ENCODE data around the gene MTMR2. TPM values are rescaled to one million over a fixed set of nuclear protein-coding genes. Genes with fewer than 3 reads are reported as not detected.
"Not testable (repeated sequence)": the region's sequence is repeated elsewhere in the genome, so short reads cannot be mapped to it uniquely, and the experiment has no call there.

Gene MTMR2
- total RNA-seq, 1 donor from 2014 or later, result 18.8 TPM

DNA sequence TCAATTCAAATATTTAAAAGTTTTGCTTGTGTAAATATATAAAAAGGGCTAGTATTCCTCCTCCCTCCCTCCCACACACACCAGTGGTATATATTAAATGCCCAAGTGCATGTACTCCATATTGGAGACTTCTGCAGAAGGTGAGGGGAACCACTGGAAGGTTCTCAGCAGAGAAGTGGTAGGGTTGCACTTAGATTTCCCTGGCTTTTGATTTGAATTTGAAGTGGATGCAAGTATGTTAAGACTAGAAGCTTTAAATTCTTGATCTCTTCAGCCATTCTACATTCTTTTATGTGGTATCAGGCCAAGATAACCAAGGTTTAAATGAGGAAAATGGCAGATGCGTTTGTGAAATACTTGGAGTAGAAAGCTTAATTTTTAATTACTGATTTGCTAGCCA is 90.5 kb downstream of the MTMR2 start:
- Histone ChIP-seq H3K27ac (ENCODE audit: low read depth, low read length) (no peak overlapping the region), H3K4me3 (ENCODE audit: low read length in 3 of 3) (no peak overlapping the region), H3K27me3 (ENCODE audit: control insufficient read depth in 3 of 3, insufficient read depth in 3 of 3, low read length in 3 of 3) (no peaks in the 10 kb centered on the region), H3K4me1 (ENCODE audit: control insufficient read depth in 3 of 3, insufficient read depth in 3 of 3, low read length in 3 of 3) (peaks cover 0 to 5% (median 0%) of the 10 kb centered on the region in 3 donors), H3K36me3 (ENCODE audit: control insufficient read depth in 3 of 3, insufficient read depth in 3 of 3, low read length in 3 of 3) (peaks cover 10 to 51% (median 21%) of the 10 kb centered on the region in 3 donors), H3K9ac (ENCODE audit: low read depth in 1 of 3, low read length in 3 of 3) (no peak overlapping the region), H3K9me3 (ENCODE audit: control insufficient read depth in 3 of 3, low read length in 3 of 3) (no peaks in the 10 kb centered on the region)

DNA sequence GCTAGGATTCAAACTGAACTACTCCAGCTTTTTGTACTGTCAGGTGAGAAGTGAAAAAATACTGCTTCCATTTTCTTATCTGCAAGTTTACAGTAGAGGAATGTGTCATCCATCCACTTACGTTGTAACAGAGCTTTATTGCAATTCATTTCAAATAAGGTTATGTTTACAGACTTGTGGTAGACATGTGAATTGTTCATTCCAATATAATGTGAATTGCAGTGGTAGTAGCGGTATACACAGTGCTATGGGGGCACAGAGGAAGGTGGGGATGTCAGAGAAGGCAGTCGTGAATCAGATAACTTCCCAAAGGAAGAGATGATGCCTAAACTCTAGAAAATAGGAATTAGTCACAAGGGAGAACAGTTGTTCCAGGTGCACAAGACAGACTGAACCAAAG is 91.1 kb downstream of the MTMR2 start:
- Histone ChIP-seq H3K9ac (ENCODE audit: low read depth in 1 of 3, low read length in 3 of 3) (no peak overlapping the region), H3K27me3 (ENCODE audit: control insufficient read depth in 3 of 3, insufficient read depth in 3 of 3, low read length in 3 of 3) (no peaks in the 10 kb centered on the region), H3K9me3 (ENCODE audit: control insufficient read depth in 3 of 3, low read length in 3 of 3) (no peaks in the 10 kb centered on the region), H3K36me3 (ENCODE audit: control insufficient read depth in 3 of 3, insufficient read depth in 3 of 3, low read length in 3 of 3) (peaks cover 10 to 48% (median 24%) of the 10 kb centered on the region in 3 donors), H3K4me1 (ENCODE audit: control insufficient read depth in 3 of 3, insufficient read depth in 3 of 3, low read length in 3 of 3) (peaks cover 0 to 5% (median 0%) of the 10 kb centered on the region in 3 donors), H3K4me3 (ENCODE audit: low read length in 3 of 3) (no peak overlapping the region), H3K27ac (ENCODE audit: low read depth, low read length) (no peak overlapping the region)

DNA sequence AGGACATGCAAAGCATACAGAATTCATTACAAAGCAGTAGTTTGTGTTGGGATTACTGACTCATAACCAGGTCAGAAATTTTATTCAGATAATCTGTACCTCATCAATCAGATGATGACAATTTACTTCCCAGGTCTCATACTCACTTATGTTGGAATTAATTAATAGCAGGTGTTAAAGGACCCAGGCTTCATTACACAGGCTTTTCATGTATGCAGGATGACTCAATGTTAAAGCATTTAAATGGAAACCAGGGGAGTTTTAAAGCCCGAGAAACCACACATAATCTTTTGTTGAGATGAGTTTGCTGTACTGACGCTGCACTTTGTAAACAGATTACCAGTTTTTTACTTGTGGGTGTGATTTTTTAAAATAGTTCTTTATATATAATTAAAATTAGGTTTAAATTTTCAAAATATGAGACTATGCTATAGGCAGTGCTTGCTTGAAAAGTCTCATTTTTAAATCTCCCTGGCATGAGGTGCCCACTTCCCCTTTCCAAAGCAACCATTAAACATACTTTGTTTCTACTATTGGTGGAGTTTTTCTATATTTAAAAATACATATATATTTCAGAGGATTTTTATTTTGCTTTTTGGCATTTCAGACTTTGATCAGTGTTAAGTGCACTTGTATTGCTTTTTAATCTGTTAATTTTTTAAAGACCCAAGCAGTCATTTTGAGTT is 92.6 kb downstream of the MTMR2 start:
- Histone ChIP-seq H3K4me3 (ENCODE audit: low read length in 3 of 3) (no peak overlapping the region), H3K4me1 (ENCODE audit: control insufficient read depth in 3 of 3, insufficient read depth in 3 of 3, low read length in 3 of 3) (peaks cover 0 to 3% (median 0%) of the 10 kb centered on the region in 3 donors), H3K27me3 (ENCODE audit: control insufficient read depth in 3 of 3, insufficient read depth in 3 of 3, low read length in 3 of 3) (no peaks in the 10 kb centered on the region), H3K9ac (ENCODE audit: low read depth in 1 of 3, low read length in 3 of 3) (no peak overlapping the region), H3K27ac (ENCODE audit: low read depth, low read length) (no peak overlapping the region), H3K36me3 (ENCODE audit: control insufficient read depth in 3 of 3, insufficient read depth in 3 of 3, low read length in 3 of 3) (peaks cover 10 to 45% (median 24%) of the 10 kb centered on the region in 3 donors), H3K9me3 (ENCODE audit: control insufficient read depth in 3 of 3, low read length in 3 of 3) (no peaks in the 10 kb centered on the region)

DNA sequence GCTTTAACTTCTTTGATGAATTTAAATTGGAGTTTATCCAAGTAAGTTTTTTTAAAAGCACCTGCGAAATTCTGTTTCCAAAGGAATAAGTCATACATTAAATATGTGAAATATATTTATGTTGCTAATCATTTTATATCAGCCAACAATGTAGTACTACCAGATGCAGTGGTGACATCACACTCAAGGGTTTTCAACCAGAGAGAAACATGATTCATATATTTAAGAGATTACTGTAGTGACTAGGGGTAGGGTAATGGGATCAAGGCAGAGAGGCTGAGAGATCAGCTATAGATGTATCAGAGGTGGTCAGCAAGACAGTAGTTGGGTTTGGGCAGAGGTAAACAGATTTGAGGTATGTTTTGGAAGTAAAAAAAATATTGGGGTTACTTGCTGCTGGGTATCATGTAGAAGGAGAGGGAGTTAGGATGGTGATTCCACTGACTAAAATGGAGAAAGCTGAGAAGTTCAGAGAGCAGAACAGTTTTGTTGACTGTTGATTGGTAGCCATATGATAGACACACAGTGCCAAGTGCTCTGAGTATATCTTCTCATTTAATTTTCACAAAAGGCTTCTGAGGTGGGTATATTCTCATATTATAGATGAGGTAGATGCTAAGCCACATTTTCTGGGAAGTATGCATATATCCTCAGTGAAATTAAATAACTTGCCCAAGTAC is 94.2 kb downstream of the MTMR2 start:
- Histone ChIP-seq H3K4me1 (ENCODE audit: control insufficient read depth in 3 of 3, insufficient read depth in 3 of 3, low read length in 3 of 3) (no peaks in the 10 kb centered on the region), H3K36me3 (ENCODE audit: control insufficient read depth in 3 of 3, insufficient read depth in 3 of 3, low read length in 3 of 3) (peaks cover 8 to 37% (median 19%) of the 10 kb centered on the region in 3 donors)

GRCh38 chr11:95827696-95828095 is 96.2 kb downstream of the MTMR2 start:
- Histone ChIP-seq H3K4me1 (ENCODE audit: control insufficient read depth in 3 of 3, insufficient read depth in 3 of 3, low read length in 3 of 3) (no peaks in the 10 kb centered on the region), H3K27ac (ENCODE audit: low read depth, low read length) (no peak overlapping the region), H3K27me3 (ENCODE audit: control insufficient read depth in 3 of 3, insufficient read depth in 3 of 3, low read length in 3 of 3) (no peaks in the 10 kb centered on the region), H3K9me3 (ENCODE audit: control insufficient read depth in 3 of 3, low read length in 3 of 3) (no peaks in the 10 kb centered on the region), H3K4me3 (ENCODE audit: low read length in 3 of 3) (no peak overlapping the region), H3K36me3 (ENCODE audit: control insufficient read depth in 3 of 3, insufficient read depth in 3 of 3, low read length in 3 of 3) (peaks cover 3 to 24% (median 17%) of the 10 kb centered on the region in 3 donors), H3K9ac (ENCODE audit: low read depth in 1 of 3, low read length in 3 of 3) (no peak overlapping the region)

More for the DNA sequence above, 94.2 kb downstream of the MTMR2 start:
- H3K27me3 ChIP-seq (ENCODE audit: control insufficient read depth in 3 of 3, insufficient read depth in 3 of 3, low read length in 3 of 3), result no peaks in the 10 kb centered on the region
- H3K9ac ChIP-seq (ENCODE audit: low read depth in 1 of 3, low read length in 3 of 3), result no peak overlapping the region
- no peaks in the 10 kb centered on the region for H3K9me3 ChIP-seq (ENCODE audit: control insufficient read depth in 3 of 3, low read length in 3 of 3)
- no peak overlapping the region for H3K4me3 ChIP-seq (ENCODE audit: low read length in 3 of 3)
- no peak overlapping the region for H3K27ac ChIP-seq (ENCODE audit: low read depth, low read length)

DNA sequence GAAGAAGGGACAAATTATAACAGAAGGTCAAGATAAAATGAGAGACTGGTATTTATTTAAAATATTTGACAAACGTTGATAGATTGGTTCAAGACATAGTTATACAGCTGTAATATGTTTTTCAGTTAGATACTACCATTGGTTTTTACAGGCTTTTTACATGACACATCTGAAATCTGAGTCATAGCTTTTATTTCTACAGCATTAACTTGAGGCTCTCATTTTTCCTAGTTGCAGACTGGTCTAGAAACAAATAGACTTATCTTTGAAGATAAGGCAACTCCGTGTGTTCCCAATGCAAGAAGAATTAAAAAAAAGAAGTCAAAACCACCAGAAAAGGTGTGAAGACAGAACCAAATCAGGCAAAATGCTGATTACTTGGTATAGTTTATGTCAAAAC is 102.3 kb downstream of the MTMR2 start:
- H3K27ac ChIP-seq (ENCODE audit: low read depth, low read length), result no peak overlapping the region
- no peak overlapping the region for H3K9ac ChIP-seq (ENCODE audit: low read depth in 1 of 3, low read length in 3 of 3)
- H3K36me3 ChIP-seq (ENCODE audit: control insufficient read depth in 3 of 3, insufficient read depth in 3 of 3, low read length in 3 of 3), result peaks cover 0 to 20% (median 18%) of the 10 kb centered on the region in 3 donors
- no peaks in the 10 kb centered on the region for H3K9me3 ChIP-seq (ENCODE audit: control insufficient read depth in 3 of 3, low read length in 3 of 3)
- no peaks in the 10 kb centered on the region for H3K27me3 ChIP-seq (ENCODE audit: control insufficient read depth in 3 of 3, insufficient read depth in 3 of 3, low read length in 3 of 3)
- H3K4me1 ChIP-seq (ENCODE audit: control insufficient read depth in 3 of 3, insufficient read depth in 3 of 3, low read length in 3 of 3), result no peaks in the 10 kb centered on the region
- no peak overlapping the region for H3K4me3 ChIP-seq (ENCODE audit: low read length in 3 of 3)

- Histone ChIP-seq H3K9me3 (ENCODE audit: control insufficient read depth in 3 of 3, low read length in 3 of 3) (no peaks in the 10 kb centered on the region), H3K27ac (ENCODE audit: low read depth, low read length) (no peak overlapping the region), H3K36me3 (ENCODE audit: control insufficient read depth in 3 of 3, insufficient read depth in 3 of 3, low read length in 3 of 3) (peaks cover 0 to 11% (median 8%) of the 10 kb centered on the region in 3 donors), H3K9ac (ENCODE audit: low read depth in 1 of 3, low read length in 3 of 3) (no peak overlapping the region), H3K4me3 (ENCODE audit: low read length in 3 of 3) (no peak overlapping the region), H3K4me1 (ENCODE audit: control insufficient read depth in 3 of 3, insufficient read depth in 3 of 3, low read length in 3 of 3) (no peaks in the 10 kb centered on the region), H3K27me3 (ENCODE audit: control insufficient read depth in 3 of 3, insufficient read depth in 3 of 3, low read length in 3 of 3) (no peaks in the 10 kb centered on the region)
These were observed 107.9 kb downstream of the MTMR2 start for GRCh38 chr11:95816037-95816436.

DNA sequence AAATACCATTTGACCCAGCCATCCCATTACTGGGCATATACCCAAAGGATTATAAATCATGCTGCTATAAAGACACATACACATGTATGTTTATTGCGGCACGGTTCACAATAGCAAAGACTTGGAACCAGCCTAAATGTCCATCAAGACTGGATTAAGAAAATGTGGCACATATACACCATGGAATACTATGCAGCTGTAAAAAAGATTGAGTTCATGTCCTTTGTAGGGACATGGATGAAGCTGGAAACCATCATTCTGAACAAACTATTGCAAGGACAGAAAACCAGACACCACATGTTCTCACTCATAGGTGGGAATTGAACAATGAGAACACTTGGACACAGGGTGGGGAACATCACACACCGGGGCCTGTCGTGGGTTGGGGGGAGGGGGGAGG is 112.9 kb downstream of the MTMR2 start:
- H3K4me3 ChIP-seq (ENCODE audit: low read length in 3 of 3); H3K27me3 ChIP-seq (ENCODE audit: control insufficient read depth in 3 of 3, insufficient read depth in 3 of 3, low read length in 3 of 3); H3K9me3 ChIP-seq (ENCODE audit: control insufficient read depth in 3 of 3, low read length in 3 of 3); H3K36me3 ChIP-seq (ENCODE audit: control insufficient read depth in 3 of 3, insufficient read depth in 3 of 3, low read length in 3 of 3); H3K27ac ChIP-seq (ENCODE audit: low read depth, low read length); H3K9ac ChIP-seq (ENCODE audit: low read depth in 1 of 3, low read length in 3 of 3); H3K4me1 ChIP-seq (ENCODE audit: control insufficient read depth in 3 of 3, insufficient read depth in 3 of 3, low read length in 3 of 3): not testable (repeated sequence)

DNA sequence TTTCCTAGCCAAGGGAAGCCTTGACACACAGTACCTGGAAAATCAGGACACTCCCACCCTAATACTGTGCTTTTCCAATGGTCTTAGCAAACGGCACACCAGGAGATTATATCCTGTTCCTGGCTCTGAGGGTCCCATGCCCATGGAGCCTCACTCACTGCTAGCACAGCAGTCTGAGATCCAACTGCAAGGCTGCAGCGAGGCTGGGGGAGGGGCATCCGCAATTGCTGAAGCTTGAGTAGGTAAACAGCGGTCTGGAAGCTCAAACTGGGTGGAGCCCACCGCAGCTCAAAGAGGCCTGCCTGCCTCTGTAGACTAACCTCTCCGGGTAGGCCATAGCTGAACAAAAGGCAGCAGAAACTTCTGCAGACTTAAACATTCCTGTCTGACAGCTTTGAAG is 117.4 kb downstream of the MTMR2 start:
- H3K9me3 ChIP-seq (ENCODE audit: control insufficient read depth in 3 of 3, low read length in 3 of 3); H3K4me3 ChIP-seq (ENCODE audit: low read length in 3 of 3); H3K36me3 ChIP-seq (ENCODE audit: control insufficient read depth in 3 of 3, insufficient read depth in 3 of 3, low read length in 3 of 3); H3K9ac ChIP-seq (ENCODE audit: low read depth in 1 of 3, low read length in 3 of 3); H3K4me1 ChIP-seq (ENCODE audit: control insufficient read depth in 3 of 3, insufficient read depth in 3 of 3, low read length in 3 of 3); H3K27ac ChIP-seq (ENCODE audit: low read depth, low read length); H3K27me3 ChIP-seq (ENCODE audit: control insufficient read depth in 3 of 3, insufficient read depth in 3 of 3, low read length in 3 of 3): not testable (repeated sequence)

- H3K27ac ChIP-seq (ENCODE audit: low read depth, low read length), result no peak overlapping the region
- H3K9ac ChIP-seq (ENCODE audit: low read depth in 1 of 3, low read length in 3 of 3), result no peak overlapping the region
- no peaks in the 10 kb centered on the region for H3K4me1 ChIP-seq (ENCODE audit: control insufficient read depth in 3 of 3, insufficient read depth in 3 of 3, low read length in 3 of 3)
- no peak overlapping the region for H3K4me3 ChIP-seq (ENCODE audit: low read length in 3 of 3)
- peaks cover 0 to 8% (median 0%) of the 10 kb centered on the region in 3 donors for H3K36me3 ChIP-seq (ENCODE audit: control insufficient read depth in 3 of 3, insufficient read depth in 3 of 3, low read length in 3 of 3)
- no peaks in the 10 kb centered on the region for H3K9me3 ChIP-seq (ENCODE audit: control insufficient read depth in 3 of 3, low read length in 3 of 3)
- no peaks in the 10 kb centered on the region for H3K27me3 ChIP-seq (ENCODE audit: control insufficient read depth in 3 of 3, insufficient read depth in 3 of 3, low read length in 3 of 3)
These were observed 118.0 kb downstream of the MTMR2 start for GRCh38 chr11:95805869-95806268.
